H1 (cell line): Measurements from ENCODE around the gene SP1. TPM values are rescaled to one million over a fixed set of nuclear protein-coding genes. Genes with fewer than 3 reads are reported as not detected.

Experiments used
- CTCF ChIA-PET: fragments of 300-600 bp; sonication (Branson Sonifier 250); formaldehyde crosslinking; loops from one replicate; lab custom pipeline; 2021; ENCODE audit not compliant: partially characterized antibody; lab: Charles Lee
- POLR2A ChIA-PET: fragments of 300-600 bp; sonication (Branson Sonifier 250); formaldehyde crosslinking; loops from one replicate; lab custom pipeline; 2021; ENCODE audit warnings: inconsistent platforms; ENCODE audit not compliant: partially characterized antibody; lab: Charles Lee
- DNase-seq, 2 experiments: peaks; one replicate each; pipeline versions ENCODE4 v3.0.0 to v3.0.0-alpha.2; 2010 to 2022; ENCODE audit warnings: low spot score in 2 of 2, low read depth in 1 of 2, mixed read lengths in 1 of 2
- FAIRE-seq: peaks from 2 replicates; lab custom pipeline; 2011; peaks lifted over from hg19 to GRCh38; lab: Jason Lieb, UNC
- H2AFZ ChIP-seq: 2 replicates; pipeline ENCODE4 v1.8.1; 2012; ENCODE audit warnings: low read length, inconsistent platforms
- H2AK5ac ChIP-seq: 2 replicates; pipeline ENCODE4 v1.6.1; 2013; ENCODE audit warnings: low read depth, low read length
- H2BK120ac ChIP-seq: replicated peaks from 2 replicates; pipeline ENCODE3; 2013; ENCODE audit warnings: low read depth, low read length, inconsistent platforms
- H2BK12ac ChIP-seq: 2 replicates; pipeline ENCODE4 v1.6.1; 2013; ENCODE audit warnings: low read depth, low read length
- H2BK15ac ChIP-seq: 2 replicates; pipeline ENCODE4 v1.6.1; 2013; ENCODE audit warnings: low read length
- H2BK20ac ChIP-seq: 2 replicates; pipeline ENCODE4 v1.6.1; 2013; ENCODE audit warnings: low read length
- H2BK5ac ChIP-seq: 2 replicates; pipeline ENCODE4 v1.6.1; 2013; ENCODE audit warnings: low read depth, low read length
- H3K14ac ChIP-seq: 2 replicates; pipeline ENCODE4 v1.6.1; 2013; ENCODE audit warnings: inconsistent platforms; ENCODE audit not compliant: insufficient read length
- H3K18ac ChIP-seq: 2 replicates; pipeline ENCODE4 v1.6.1; 2013; ENCODE audit warnings: low read length; ENCODE audit errors: extremely low read depth
- H3K23ac ChIP-seq: 2 replicates; pipeline ENCODE4 v1.6.1; 2013; ENCODE audit warnings: inconsistent platforms; ENCODE audit not compliant: insufficient read length
- H3K23me2 ChIP-seq: 2 replicates; pipeline ENCODE4 v1.6.1; 2013; ENCODE audit warnings: low read depth, low read length
- H3K27ac ChIP-seq: 2 replicates; pipeline ENCODE4 v1.6.1; 2011; ENCODE audit warnings: low read depth, low read length, inconsistent platforms
- H3K27me3 ChIP-seq, 4 experiments: replicated peaks in 1 of 4; 1 replicate in 1 of 4; 2 replicates in 3 of 4; pipeline versions ENCODE4 v1.6.1 to v1.8.1; 2011 to 2013; ENCODE audit warnings: low read length in 3 of 4, mild to moderate bottlenecking in 3 of 4, inconsistent platforms in 2 of 4, mixed read lengths in 2 of 4, moderate library complexity in 1 of 4; ENCODE audit not compliant: control insufficient read depth in 3 of 4, insufficient read depth in 3 of 4; ENCODE audit errors: extremely low read depth in 1 of 4
- H3K36me3 ChIP-seq, 4 experiments: 2 replicates each; pipeline versions ENCODE4 v1.6.1 to v1.8.1; 2011 to 2013; ENCODE audit warnings: mild to moderate bottlenecking in 4 of 4, low read length in 3 of 4, moderate library complexity in 2 of 4, control low read depth in 1 of 4, inconsistent platforms in 1 of 4; ENCODE audit not compliant: insufficient read depth in 4 of 4, control insufficient read depth in 2 of 4
- H3K4ac ChIP-seq: replicated peaks from 2 replicates; pipeline ENCODE3; 2013; ENCODE audit warnings: low read length, low read depth, mixed read lengths, inconsistent platforms; ENCODE audit not compliant: insufficient read length
- H3K4me1 ChIP-seq, 4 experiments: replicated peaks in 1 of 4; 1 replicate in 1 of 4; 2 replicates in 3 of 4; pipeline versions ENCODE4 v1.6.1 to v1.8.1; 2011 to 2013; ENCODE audit warnings: low read length in 3 of 4, inconsistent platforms in 2 of 4, mixed read lengths in 1 of 4; ENCODE audit not compliant: insufficient read depth in 4 of 4, control insufficient read depth in 3 of 4
- H3K4me2 ChIP-seq, 2 experiments: 2 replicates each; pipeline versions ENCODE4 v1.6.1 to v1.8.1; 2011 to 2013; ENCODE audit warnings: low read depth in 2 of 2, low read length in 2 of 2, control low read depth in 1 of 2, inconsistent platforms in 1 of 2, mild to moderate bottlenecking in 1 of 2; ENCODE audit not compliant: insufficient read depth in 1 of 2
- H3K4me3 ChIP-seq, 4 experiments: fragments of 200-600, 300-600 bp in 1 of 4; sonication (generic), shearing (Covaris generic), sonication (Bioruptor Twin) in 1 of 4; 2 replicates each; pipeline versions ENCODE4 v1.5.1 to v1.8.1; 2011 to 2016; ENCODE audit warnings: low read length in 4 of 4, low read depth in 3 of 4, control low read depth in 2 of 4, inconsistent platforms in 2 of 4, mild to moderate bottlenecking in 2 of 4, mixed read lengths in 1 of 4, moderate library complexity in 1 of 4; ENCODE audit not compliant: insufficient read depth in 2 of 4; ENCODE audit errors: extremely low read depth in 1 of 4
- H3K56ac ChIP-seq: replicated peaks from 2 replicates; pipeline ENCODE3; 2013; ENCODE audit warnings: low read depth, mild to moderate bottlenecking, mixed read lengths, low read length, inconsistent platforms; ENCODE audit not compliant: insufficient read length
- H3K79me1 ChIP-seq: 2 replicates; pipeline ENCODE4 v1.6.1; 2013; ENCODE audit warnings: low read depth, low read length, control low read depth
- H3K79me2 ChIP-seq, 2 experiments: 2 replicates each; pipeline versions ENCODE4 v1.6.1 to v1.8.1; 2012 to 2013; ENCODE audit warnings: low read length in 2 of 2, mild to moderate bottlenecking in 2 of 2, inconsistent platforms in 1 of 2; ENCODE audit not compliant: insufficient read depth in 2 of 2, control insufficient read depth in 1 of 2
- H3K9ac ChIP-seq, 4 experiments: replicated peaks in 1 of 4; 1 replicate in 1 of 4; 2 replicates in 3 of 4; pipeline versions ENCODE4 v1.6.1 to v1.8.1; 2011 to 2013; ENCODE audit warnings: low read depth in 3 of 4, low read length in 3 of 4, control low read depth in 2 of 4, mild to moderate bottlenecking in 2 of 4, moderate library complexity in 2 of 4, inconsistent platforms in 1 of 4; ENCODE audit errors: extremely low read depth in 1 of 4
- H3K9me3 ChIP-seq, 2 experiments: 2 replicates each; pipeline versions ENCODE4 v1.6.1 to v1.8.1; 2012 to 2013; ENCODE audit warnings: mild to moderate bottlenecking in 2 of 2, moderate library complexity in 2 of 2, control low read depth in 1 of 2, inconsistent platforms in 1 of 2, low read depth in 1 of 2, low read length in 1 of 2, mixed read lengths in 1 of 2; ENCODE audit not compliant: insufficient read depth in 2 of 2
- H4K20me1 ChIP-seq, 2 experiments: replicated peaks in 1 of 2; 2 replicates each; pipeline versions ENCODE3 to v1.8.1; 2011 to 2013; ENCODE audit warnings: inconsistent platforms in 2 of 2, low read length in 2 of 2, mild to moderate bottlenecking in 1 of 2; ENCODE audit not compliant: insufficient read depth in 2 of 2, control insufficient read depth in 1 of 2
- H4K5ac ChIP-seq: 2 replicates; pipeline ENCODE4 v1.6.1; 2013; ENCODE audit warnings: low read length, low read depth, mixed read lengths, inconsistent platforms; ENCODE audit not compliant: insufficient read length
- H4K8ac ChIP-seq: 2 replicates; pipeline ENCODE4 v1.8.0; 2013; ENCODE audit warnings: mild to moderate bottlenecking, moderate library complexity, low read length, inconsistent platforms; ENCODE audit not compliant: insufficient read depth; ENCODE audit errors: extremely low read depth
- H4K91ac ChIP-seq: replicated peaks from 2 replicates; pipeline ENCODE3; 2013; ENCODE audit warnings: low read length, mixed read lengths, inconsistent platforms; ENCODE audit not compliant: insufficient read length
- EZH2 ChIP-seq: fragments of 200-600 bp; sonication (generic); IDR thresholded peaks from 2 replicates; pipeline ENCODE4 v1.7.1; 2012; ENCODE audit warnings: low read depth, mild to moderate bottlenecking, moderate library complexity, low read length, inconsistent platforms; ENCODE audit not compliant: severe bottlenecking
- GABPA ChIP-seq: IDR thresholded peaks from 2 replicates; pipeline ENCODE4 v1.6.1; 2011; ENCODE audit warnings: mild to moderate bottlenecking, low read length, moderate library complexity, borderline replicate concordance; ENCODE audit not compliant: insufficient read depth
- GTF2F1 ChIP-seq: IDR thresholded peaks from 2 replicates; pipeline ENCODE4 v1.6.1; 2012; ENCODE audit warnings: low read depth, low read length, improper control_type of control experiment, borderline replicate concordance
- RBBP5 ChIP-seq: IDR thresholded peaks from 2 replicates; pipeline ENCODE4 v1.7.1; 2012; ENCODE audit warnings: low read depth, mild to moderate bottlenecking, inconsistent platforms, low read length, moderate library complexity, borderline replicate concordance
- RXRA ChIP-seq: IDR thresholded peaks from 2 replicates; pipeline ENCODE4 v1.6.1; 2011; ENCODE audit warnings: low read depth, mild to moderate bottlenecking, low read length, moderate library complexity; ENCODE audit not compliant: insufficient read depth
- SIRT6 ChIP-seq: IDR thresholded peaks from one replicate; pipeline ENCODE4 v1.7.1; 2012; ENCODE audit warnings: low read length, inconsistent platforms
- SUZ12 ChIP-seq: fragments of 200-600 bp; sonication (generic); IDR thresholded peaks from 2 replicates; pipeline ENCODE4 v1.6.1; 2012; ENCODE audit warnings: mild to moderate bottlenecking, inconsistent platforms, low read length, moderate library complexity, mixed read lengths
- WGBS, 2 experiments: shearing (Covaris generic) in 1 of 2; methylation state at CpG; one replicate each; pipeline versions ENCODE4 v1.1.6 to v1.1.7; 2013 to 2015; ENCODE audit warnings: low lambda C conversion rate in 2 of 2, mixed read lengths in 2 of 2, inconsistent platforms in 1 of 2, low coverage in 1 of 2, missing lambda C conversion rate in 1 of 2; ENCODE audit not compliant: insufficient replicate concordance in 2 of 2, insufficient coverage in 1 of 2, insufficient read length in 1 of 2; ENCODE audit errors: extremely low coverage in 1 of 2, missing lambda C conversion rate in 1 of 2; 5-methylcytosine and 5-hydroxymethylcytosine counted together
- polyA plus RNA-seq, 7 experiments: library from polyadenylated mRNA; depleted of rRNA in 3 of 7; stranded (reverse) in 5 of 7; unstranded in 2 of 7; fragments of >200 nt in 5 of 7; fragments of 200-250 nt in 2 of 7; gene quantifications; 1 replicate in 5 of 7; 2 replicates in 1 of 7; 4 replicates in 1 of 7; pipeline versions ENCODE4 v1.2.1 to v1.2.3, GENCODE V29; 2011 to 2013; ENCODE audit warnings: missing spikeins in 2 of 7, mixed read lengths in 2 of 7
- total RNA-seq: library from RNA; stranded (reverse); fragmentation: NEBNext Ultra II Directional; extraction: Animal tissue kit (Norgen Biotek cat#: 25700); gene quantifications from 2 replicates; pipeline ENCODE4 v1.2.1, GENCODE V29; 2021
- TF ChIP-seq, protein P1 (sequence below): IDR thresholded peaks from 2 replicates; pipeline ENCODE4 v1.6.1; 2012; ENCODE audit warnings: inconsistent platforms
- TF ChIP-seq, protein P2 (sequence below): IDR thresholded peaks from 2 replicates; pipeline ENCODE4 v1.6.1; 2011; ENCODE audit warnings: low read length, improper control_type of control experiment
- TF ChIP-seq, protein P3 (sequence below): IDR thresholded peaks from 2 replicates; pipeline ENCODE4 v1.6.1; 2012; ENCODE audit warnings: low read length, inconsistent platforms

The SP1 gene
- total and polyA plus RNA-seq, 2 of the 8 experiments (the other 6 are each of a cell fraction or from before 2014, with no cell fraction given) = 50.7 to 75.2 TPM

DNA sequence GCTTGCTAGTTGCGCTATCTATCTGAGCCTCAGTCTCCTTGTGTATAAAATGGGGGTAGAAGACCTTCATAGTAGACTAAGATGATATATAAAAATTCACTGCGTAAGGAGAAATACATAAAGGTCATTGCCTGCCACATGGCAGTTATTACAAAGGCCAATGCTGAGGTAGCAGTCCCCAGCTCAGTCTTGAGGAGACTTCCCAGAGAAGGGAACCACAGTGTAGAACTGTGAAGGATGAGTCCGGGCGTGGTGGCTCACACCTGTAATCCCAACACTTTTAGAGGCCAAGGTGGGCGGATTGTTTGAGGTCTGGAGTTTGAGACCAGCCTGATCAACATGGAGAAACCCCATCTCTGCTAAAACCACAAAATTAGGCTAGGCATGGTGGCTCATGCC, 26.7 kb upstream of the SP1 start:
- Histone ChIP-seq H3K4ac (no peak overlapping the region), H3K79me2 (no peaks in the 10 kb centered on the region), H2AFZ (no peak overlapping the region), H2BK120ac (no peak overlapping the region), H2BK5ac (no peak overlapping the region), H3K9ac (no peak overlapping the region), H4K91ac (no peak overlapping the region), H2BK20ac (no peak overlapping the region), H3K79me1 (no peaks in the 10 kb centered on the region), H4K5ac (no peak overlapping the region), H3K14ac (no peak overlapping the region), H3K27me3 (no peaks in the 10 kb centered on the region), H3K23ac (no peak overlapping the region), H4K20me1 (no peaks in the 10 kb centered on the region), H3K27ac (no peak overlapping the region), H3K4me2 (no peak overlapping the region), H2BK15ac (no peak overlapping the region), H3K4me3 (no peak overlapping the region), H2BK12ac (no peak overlapping the region), H3K18ac (no peak overlapping the region), H3K36me3 (no peaks in the 10 kb centered on the region), H4K8ac (no peak overlapping the region), H3K9me3 (no peaks in the 10 kb centered on the region), H2AK5ac (no peak overlapping the region), H3K56ac (no peak overlapping the region), H3K4me1 (no peaks in the 10 kb centered on the region), H3K23me2 (no peaks in the 10 kb centered on the region)
- DNase-seq (no peak), FAIRE-seq (no peak)
- 89% methylated on average over 5 of the region's 5 CpGs; no CpG with 5 or more reads in 1 of the 2 experiments for WGBS, 2 experiments
- POLR2A ChIA-PET = interaction anchor here (0.5 to 2.8 kb wide), 8 partner anchors 8 to 129 kb away, joined by 3 to 15 read pairs (median 8); partner anchors contain the start of gene SP1
- CTCF ChIA-PET = interaction anchor here (0.7 to 21.3 kb wide), 22 partner anchors 9 to 193 kb away, joined by 3 to 381 read pairs (median 16); partner anchors contain the start of genes AAAS, AMHR2, NPFF and SP7
- TF ChIP-seq GTF2F1 (no peak), RBBP5 (no peak), SIRT6 (no peak), SUZ12 (no peak), EZH2 (no peak), GABPA (no peak), RXRA (no peak)
- TF ChIP-seq, protein P1, sequence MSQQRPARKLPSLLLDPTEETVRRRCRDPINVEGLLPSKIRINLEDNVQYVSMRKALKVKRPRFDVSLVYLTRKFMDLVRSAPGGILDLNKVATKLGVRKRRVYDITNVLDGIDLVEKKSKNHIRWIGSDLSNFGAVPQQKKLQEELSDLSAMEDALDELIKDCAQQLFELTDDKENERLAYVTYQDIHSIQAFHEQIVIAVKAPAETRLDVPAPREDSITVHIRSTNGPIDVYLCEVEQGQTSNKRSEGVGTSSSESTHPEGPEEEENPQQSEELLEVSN = no peak
- TF ChIP-seq, protein P2, sequence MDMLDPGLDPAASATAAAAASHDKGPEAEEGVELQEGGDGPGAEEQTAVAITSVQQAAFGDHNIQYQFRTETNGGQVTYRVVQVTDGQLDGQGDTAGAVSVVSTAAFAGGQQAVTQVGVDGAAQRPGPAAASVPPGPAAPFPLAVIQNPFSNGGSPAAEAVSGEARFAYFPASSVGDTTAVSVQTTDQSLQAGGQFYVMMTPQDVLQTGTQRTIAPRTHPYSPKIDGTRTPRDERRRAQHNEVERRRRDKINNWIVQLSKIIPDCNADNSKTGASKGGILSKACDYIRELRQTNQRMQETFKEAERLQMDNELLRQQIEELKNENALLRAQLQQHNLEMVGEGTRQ = no peak
- TF ChIP-seq, protein P3, sequence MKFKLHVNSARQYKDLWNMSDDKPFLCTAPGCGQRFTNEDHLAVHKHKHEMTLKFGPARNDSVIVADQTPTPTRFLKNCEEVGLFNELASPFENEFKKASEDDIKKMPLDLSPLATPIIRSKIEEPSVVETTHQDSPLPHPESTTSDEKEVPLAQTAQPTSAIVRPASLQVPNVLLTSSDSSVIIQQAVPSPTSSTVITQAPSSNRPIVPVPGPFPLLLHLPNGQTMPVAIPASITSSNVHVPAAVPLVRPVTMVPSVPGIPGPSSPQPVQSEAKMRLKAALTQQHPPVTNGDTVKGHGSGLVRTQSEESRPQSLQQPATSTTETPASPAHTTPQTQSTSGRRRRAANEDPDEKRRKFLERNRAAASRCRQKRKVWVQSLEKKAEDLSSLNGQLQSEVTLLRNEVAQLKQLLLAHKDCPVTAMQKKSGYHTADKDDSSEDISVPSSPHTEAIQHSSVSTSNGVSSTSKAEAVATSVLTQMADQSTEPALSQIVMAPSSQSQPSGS = no peak
